HepG2 (cell line): ENCODE measurements around the gene FBLL1. TPM values are rescaled to one million over a fixed set of nuclear protein-coding genes. Genes with fewer than 3 reads are reported as not detected.

Experiments used
- ATAC-seq: fragments of 200-7000 bp; cut with Tn5 transposase; 3 replicates; pipeline ENCODE4 v1.9.1; 2020; ENCODE audit warnings: mild to moderate bottlenecking, moderate library complexity
- BruUV-seq: library from RNA; stranded (reverse); fragments of 400-500 nt; replicated peaks from 2 replicates; lab custom pipeline; 2021; lab: Mats Ljungman, UMichigan
- CTCF ChIA-PET: fragments of 300-600 bp; formaldehyde crosslinking; extraction: SDS; loops from one replicate; lab custom pipeline; 2021; ENCODE audit warnings: low total read pairs, inconsistent platforms, low intra/inter-chr PET ratio; lab: Yijun Ruan, JAX
- POLR2A ChIA-PET: fragments of 350-600 bp; sonication (Branson Sonifier 250); formaldehyde crosslinking; loops from one replicate; lab custom pipeline; 2020; ENCODE audit warnings: antibody characterized with exemption, inconsistent platforms; lab: Yijun Ruan, JAX
- DNase-seq: peaks from one replicate; pipeline ENCODE4 v3.0.0-alpha.2; 2015; ENCODE audit warnings: low spot score
- FAIRE-seq: peaks from 3 replicates; lab custom pipeline; 2011; peaks lifted over from hg19 to GRCh38; lab: Jason Lieb, UNC
- H2AFZ ChIP-seq: one replicate; pipeline ENCODE4 v1.6.1; 2011; ENCODE audit warnings: low read length, inconsistent platforms
- H3K27ac ChIP-seq: fragments of 300-600 bp; 3 replicates; pipeline ENCODE4 v1.8.0; 2011; ENCODE audit warnings: mixed run types, mild to moderate bottlenecking, mixed read lengths, low read length, inconsistent platforms; ENCODE audit not compliant: insufficient read depth; ENCODE audit errors: extremely low read length
- H3K27me3 ChIP-seq, 2 experiments: fragments of 200-600 bp in 1 of 2; 2 replicates in 1 of 2; 3 replicates in 1 of 2; pipeline versions ENCODE4 v1.6.0 to v1.8.0; 2011; ENCODE audit warnings: low read length in 2 of 2, mild to moderate bottlenecking in 2 of 2, moderate library complexity in 2 of 2, inconsistent platforms in 1 of 2; ENCODE audit not compliant: insufficient read depth in 2 of 2, control insufficient read depth in 1 of 2
- H3K36me3 ChIP-seq, 2 experiments: fragments of 200-600 bp in 1 of 2; replicated peaks in 1 of 2; 2 replicates in 1 of 2; 3 replicates in 1 of 2; pipeline versions ENCODE4 v1.5.1 to v1.8.0; 2011; ENCODE audit warnings: low read length in 2 of 2, inconsistent platforms in 1 of 2; ENCODE audit not compliant: insufficient read depth in 2 of 2, control insufficient read depth in 1 of 2
- H3K4me1 ChIP-seq: 2 replicates; pipeline ENCODE4 v1.5.1; 2012; ENCODE audit warnings: low read length, inconsistent platforms; ENCODE audit not compliant: insufficient read depth
- H3K4me2 ChIP-seq: 2 replicates; pipeline ENCODE4 v1.6.0; 2011; ENCODE audit warnings: low read depth, low read length, inconsistent platforms
- H3K4me3 ChIP-seq, 3 experiments: fragments of 200-600 bp in 1 of 3; sonication (generic), shearing (Covaris generic) in 1 of 3; replicated peaks in 1 of 3; 2 replicates each; pipeline ENCODE4 v1.5.1; 2011 to 2016; ENCODE audit warnings: low read length in 3 of 3, inconsistent platforms in 2 of 3, low read depth in 2 of 3, mild to moderate bottlenecking in 2 of 3, control low read depth in 1 of 3, mixed read lengths in 1 of 3; ENCODE audit not compliant: insufficient read depth in 1 of 3
- H3K79me2 ChIP-seq: one replicate; pipeline ENCODE4 v1.6.1; 2011; ENCODE audit warnings: low read length, inconsistent platforms; ENCODE audit not compliant: insufficient read depth
- H3K9ac ChIP-seq: 2 replicates; pipeline ENCODE4 v1.6.0; 2011; ENCODE audit warnings: mild to moderate bottlenecking, low read depth, low read length, inconsistent platforms; ENCODE audit not compliant: insufficient read depth
- H3K9me3 ChIP-seq: 2 replicates; pipeline ENCODE4 v1.5.1; 2012; ENCODE audit warnings: mild to moderate bottlenecking, low read length
- H4K20me1 ChIP-seq: 2 replicates; pipeline ENCODE4 v1.6.0; 2011; ENCODE audit warnings: inconsistent platforms, mild to moderate bottlenecking, low read length, moderate library complexity; ENCODE audit not compliant: insufficient read depth
- GPN1 ChIP-seq: sonication (generic); formaldehyde crosslinking; IDR thresholded peaks from 2 replicates; pipeline ENCODE4 v1.5.1; 2020; ENCODE audit warnings: missing genetic modification reagents, borderline replicate concordance
- MBD4 ChIP-seq: IDR thresholded peaks from 2 replicates; pipeline ENCODE4 v1.6.1; 2012; ENCODE audit warnings: low read length, inconsistent platforms, borderline replicate concordance
- MED13 ChIP-seq: sonication (generic); formaldehyde crosslinking; IDR thresholded peaks from 2 replicates; pipeline ENCODE4 v1.5.0; 2020; ENCODE audit warnings: missing genetic modification reagents
- MNT ChIP-seq: fragments of 450-650 bp; IDR thresholded peaks from 2 replicates; pipeline ENCODE4 v1.6.1; 2016
- NFAT5 ChIP-seq: sonication (generic); formaldehyde crosslinking; IDR thresholded peaks from 2 replicates; pipeline ENCODE4 v1.4.0; 2020; ENCODE audit warnings: missing genetic modification reagents
- PAF1 ChIP-seq: IDR thresholded peaks from 2 replicates; pipeline ENCODE4 v1.6.1; 2016; ENCODE audit warnings: missing genetic modification reagents, missing compliant biosample characterization
- PHF5A ChIP-seq: IDR thresholded peaks from one replicate; pipeline ENCODE4 v1.6.1; 2018; ENCODE audit warnings: low read depth, missing genetic modification reagents; ENCODE audit not compliant: unreplicated experiment
- PRDM10 ChIP-seq: sonication (generic); formaldehyde crosslinking; IDR thresholded peaks from 2 replicates; pipeline ENCODE4 v1.4.0; 2020; ENCODE audit warnings: low read depth, missing genetic modification reagents
- ZNF207 ChIP-seq: fragments of 450-650 bp; IDR thresholded peaks from 2 replicates; pipeline ENCODE4 v1.6.1; 2016; ENCODE audit warnings: antibody characterized with exemption, borderline replicate concordance
- ZNF232 ChIP-seq: sonication (generic); formaldehyde crosslinking; IDR thresholded peaks from 2 replicates; pipeline ENCODE4 v1.4.0; 2020; ENCODE audit warnings: missing genetic modification reagents, borderline replicate concordance
- ZNF740 ChIP-seq: sonication (generic); formaldehyde crosslinking; IDR thresholded peaks from 2 replicates; pipeline ENCODE4 v1.4.0; 2020; ENCODE audit warnings: missing genetic modification reagents
- ZSCAN31 ChIP-seq: sonication (generic); formaldehyde crosslinking; IDR thresholded peaks from 2 replicates; pipeline ENCODE4 v1.5.0; 2020; ENCODE audit warnings: low read depth, mild to moderate bottlenecking, missing genetic modification reagents
- WGBS: methylation state at CpG from one replicate; pipeline ENCODE4 v1.1.6; 2017; ENCODE audit warnings: low lambda C conversion rate; 5-methylcytosine and 5-hydroxymethylcytosine counted together
- in situ Hi-C: cut with HindIII; loops from 2 replicates; pipeline ENCODE4 v1.10.0; 2017; ENCODE audit warnings: low pct_unique_long_range_greater_than_20kb; ENCODE audit not compliant: extremely low pct_ligation_motif_present
- intact Hi-C: fragments of 100-400 bp; cut with micrococcal nuclease; formaldehyde crosslinking; loops from one replicate; pipeline ENCODE4 v1.10.0; 2022; ENCODE audit not compliant: unreplicated experiment
- polyA plus RNA-seq, 8 experiments: library from polyadenylated mRNA; depleted of rRNA in 3 of 8; stranded (reverse) in 7 of 8; unstranded in 1 of 8; fragments of >200 nt; fragmentation: Illumina TruSeq in 4 of 8; extraction: Trizol in 4 of 8; gene quantifications; 2 replicates each; pipeline versions ENCODE4 v1.2.1 to v1.2.3, GENCODE V29; 2011 to 2016; ENCODE audit warnings: low read depth in 4 of 8, missing spikeins in 1 of 8, mixed read lengths in 1 of 8; ENCODE audit not compliant: insufficient read depth in 1 of 8
- total RNA-seq, 5 experiments: library from RNA; depleted of rRNA; stranded (reverse); fragments of >200 nt; fragmentation: Illumina TruSeq; extraction: Trizol; gene quantifications; 2 replicates each; pipeline ENCODE4 v1.2.3, GENCODE V29; 2016; ENCODE audit warnings: low read depth in 1 of 5

Gene FBLL1
- total and polyA plus RNA-seq, 2 of the 13 experiments (the other 11 are each of a cell fraction or from before 2014, with no cell fraction given): 0.17 to 0.18 TPM

- TF ChIP-seq PRDM10: no peak
- TF ChIP-seq PHF5A (CRISPR knock-in tag): no peak
These were observed 48.5 kb upstream of the FBLL1 start (continued) for GRCh38 chr5:168480601-168481000.

GRCh38 chr5:168481330-168481788 lies 47.7 kb upstream of the FBLL1 start:
- H3K27me3 ChIP-seq: no peaks in the 10 kb centered on the region; a peak in 1 of 5 replicates
- H3K79me2 ChIP-seq: peaks cover under 1% of the 10 kb centered on the region
- BruUV-seq: no TSS peak
- POLR2A ChIA-PET: no interaction called here
- WGBS: 0% methylated on average over 4 of the region's 4 CpGs
- H4K20me1 ChIP-seq: no peaks in the 10 kb centered on the region
- no peaks in the 10 kb centered on the region for H3K9me3 ChIP-seq
- in situ Hi-C loops (loop anchor here (10.0 kb wide), 1 partner anchor 217 kb away; no protein-coding TSS in a partner anchor), intact Hi-C loops (loop anchor here (10.0 kb wide), 1 partner anchor 93 kb away; the partner anchor contains the start of gene PANK3)
- H3K9ac ChIP-seq: no peak overlapping the region
- peaks cover 24% of the 10 kb centered on the region for H3K4me1 ChIP-seq
- CTCF ChIA-PET: no interaction called here
- peak overlapping the region; percentile 31 for H2AFZ ChIP-seq
- DNase-seq (peak; percentile 28), FAIRE-seq (no peak), ATAC-seq (peak; percentile 16; the same call in 1 of the 3 replicates)
- H3K4me2 ChIP-seq: peak overlapping the region; percentile 71
- no peaks in the 10 kb centered on the region for H3K36me3 ChIP-seq
- peak overlapping the region in 1 of 3 experiments; percentile 9; a peak in 1 of 6 replicates for H3K4me3 ChIP-seq
- H3K27ac ChIP-seq: no peak overlapping the region
- TF ChIP-seq ZNF740 (CRISPR knock-in tag) (no peak), ZNF207 (no peak), MNT (no peak), GPN1 (CRISPR knock-in tag) (no peak), ZSCAN31 (CRISPR knock-in tag) (no peak), ZNF232 (CRISPR knock-in tag) (no peak), MBD4 (no peak), PAF1 (CRISPR knock-in tag) (no peak), NFAT5 (no peak), MED13 (CRISPR knock-in tag) (no peak)
